Measurements from ENCODE around the gene RUNX2.

- no peak for TF ChIP-seq CTCF (IDR thresholded peaks at IDR 0.05; ENCODE audit: insufficient read depth, low read depth, low read length)
- no peak for TF ChIP-seq EZH2 (IDR thresholded peaks at IDR 0.05; ENCODE audit: insufficient read depth, low read length)
Measured at GRCh38 chr6:45460166-45460565, 132.0 kb downstream of the RUNX2 start.
